HG02884 (cell line): ENCODE results near the gene C1orf21.
A peak's percentile ranks its signal among the peaks of the same experiment; 100 is the strongest.

ENCODE experiments used
- ATAC-seq: cut with Tn5 transposase; IDR thresholded peaks from one replicate; pipeline ENCODE4 v1.9.1; 2021; ENCODE audit warnings: mild to moderate bottlenecking, moderate library complexity; ENCODE audit not compliant: unreplicated experiment

The C1orf21 gene

DNA sequence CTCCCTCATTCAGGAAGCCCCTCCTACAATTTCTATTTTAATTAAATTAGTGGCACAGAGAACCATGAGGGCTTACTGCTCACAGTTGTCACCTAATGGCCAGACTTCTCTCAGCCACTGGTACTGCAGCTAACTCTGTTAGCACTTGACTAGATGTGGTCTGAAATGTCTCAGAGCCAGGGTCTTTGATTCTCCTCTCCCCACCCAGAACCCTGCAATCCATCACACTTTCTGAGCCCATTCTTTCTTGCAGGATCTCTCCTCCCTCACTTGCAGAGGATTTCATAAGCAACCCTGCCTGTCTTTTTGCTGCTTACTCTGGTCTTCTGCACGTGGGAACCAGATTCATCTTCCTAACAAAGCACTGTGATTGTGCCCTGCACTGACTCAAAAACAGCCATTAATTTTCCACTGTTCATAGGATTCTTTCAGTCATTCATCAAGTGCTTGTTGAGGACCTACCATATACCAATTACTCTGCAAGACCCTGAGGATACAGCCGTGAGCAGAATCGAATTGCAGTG, 259.4 kb downstream of the C1orf21 start:
- no peak for ATAC-seq

- ATAC-seq, result no peak
Measured at GRCh38 chr1:184646824-184647223, 260.0 kb downstream of the C1orf21 start.

GRCh38 chr1:184647471-184647870, 260.6 kb downstream of the C1orf21 start:
- ATAC-seq, result no peak

DNA sequence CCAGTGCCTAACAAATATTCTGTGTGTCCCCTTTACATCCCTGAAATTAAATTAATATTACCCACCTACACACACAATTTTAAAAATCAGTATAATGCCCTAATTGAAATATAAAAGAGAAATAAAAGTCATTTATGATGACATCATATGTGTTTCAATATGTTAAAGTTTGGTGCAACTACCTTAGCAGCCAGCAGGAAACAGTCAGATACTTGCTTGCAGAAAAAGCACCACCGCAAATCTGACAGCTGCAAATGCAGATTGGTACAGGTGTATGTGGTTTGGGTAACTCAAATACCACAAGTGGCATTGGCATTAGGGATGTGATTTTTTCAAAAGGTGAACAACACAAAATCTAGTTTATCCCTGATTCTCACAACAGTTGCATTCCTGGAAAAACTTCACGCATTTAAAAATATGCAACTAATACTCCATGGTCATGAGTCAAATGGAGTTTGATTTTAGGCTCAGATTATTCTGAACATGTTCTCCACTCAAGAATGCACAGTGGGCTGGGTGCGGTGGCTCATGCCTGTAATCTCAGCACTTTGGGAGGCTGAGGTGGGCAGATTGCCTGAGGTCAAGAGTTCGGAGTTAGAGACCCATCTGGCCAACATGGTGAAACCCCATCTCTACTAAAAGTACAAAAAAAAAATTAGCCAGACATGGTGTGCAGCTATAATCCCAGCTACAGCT, 261.5 kb downstream of the C1orf21 start:
- ATAC-seq, result no peak

- no peak for ATAC-seq
Measured at GRCh38 chr1:184648856-184649201, 262.0 kb downstream of the C1orf21 start.

DNA sequence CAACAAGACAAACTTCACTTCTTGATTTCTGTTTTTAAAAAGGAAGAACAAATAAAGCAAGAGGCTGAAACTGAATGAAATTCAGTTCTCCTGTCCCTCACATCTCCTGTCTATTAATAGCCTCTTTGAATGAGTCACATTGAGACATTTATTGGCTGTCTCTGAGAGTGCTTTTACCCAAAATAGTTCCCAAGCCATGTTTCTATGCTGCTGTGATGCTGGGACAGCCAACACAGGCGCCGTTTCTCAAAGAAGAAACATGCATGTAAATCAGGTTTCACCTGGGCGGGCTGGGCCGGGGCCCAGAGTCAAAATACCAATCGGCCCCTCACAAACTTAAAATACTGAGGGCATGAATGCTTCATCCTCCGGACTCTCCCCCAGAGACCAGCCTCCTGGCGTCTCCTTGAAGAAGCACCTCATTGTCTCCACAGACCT, 262.6 kb downstream of the C1orf21 start:
- peak; percentile 98 for ATAC-seq

DNA sequence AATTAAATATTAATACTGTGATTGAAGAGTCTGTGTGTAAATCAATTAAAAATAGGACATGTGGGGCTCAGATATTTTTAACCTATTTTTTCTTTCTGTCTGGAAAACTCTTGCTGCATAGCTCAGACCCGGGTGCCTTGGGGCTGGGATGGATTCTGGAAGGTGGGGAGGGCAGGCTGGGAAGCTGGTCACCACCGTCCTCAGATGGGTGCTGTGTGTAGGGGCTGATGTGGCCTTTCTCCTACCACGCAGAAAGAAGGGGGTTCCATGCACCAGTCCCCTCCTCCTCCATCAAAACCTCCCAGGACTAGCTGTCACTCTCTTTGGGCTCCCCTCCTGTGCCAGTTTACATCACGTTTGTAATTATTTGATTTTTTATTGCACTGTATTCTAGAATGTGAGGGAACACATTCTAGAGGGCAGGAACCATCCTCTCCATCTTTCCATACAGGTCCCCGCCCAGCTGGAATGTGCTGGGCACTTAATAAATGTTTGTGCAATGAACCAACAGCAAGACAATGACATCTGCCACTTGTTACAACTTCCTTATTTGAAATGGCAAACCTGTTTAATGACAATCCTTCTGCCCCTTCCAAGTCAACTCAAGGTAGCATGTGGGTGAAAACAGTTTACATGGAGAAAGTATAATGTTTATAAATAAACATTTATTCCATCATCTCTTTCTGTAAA, 263.5 kb downstream of the C1orf21 start:
- no peak for ATAC-seq

DNA sequence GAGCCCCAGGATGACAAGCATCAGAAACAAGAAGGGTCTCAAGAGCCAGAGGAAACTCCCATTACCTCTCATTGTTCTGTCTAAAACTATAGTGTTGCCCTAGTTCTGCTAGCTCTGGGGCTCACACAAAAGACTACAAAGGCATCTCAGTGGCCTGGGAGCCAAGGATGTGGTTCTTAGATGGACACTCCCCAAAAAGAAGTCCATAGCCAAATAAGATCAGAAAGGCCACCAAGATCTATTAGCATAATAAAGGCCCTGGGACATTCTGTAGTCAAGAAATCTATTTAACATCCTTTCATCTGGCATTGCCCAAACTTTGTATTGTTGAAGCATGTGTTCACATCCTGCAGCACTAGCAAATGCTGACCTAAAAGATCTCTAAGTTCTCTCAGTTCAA, 268.4 kb downstream of the C1orf21 start:
- ATAC-seq, result no peak

DNA sequence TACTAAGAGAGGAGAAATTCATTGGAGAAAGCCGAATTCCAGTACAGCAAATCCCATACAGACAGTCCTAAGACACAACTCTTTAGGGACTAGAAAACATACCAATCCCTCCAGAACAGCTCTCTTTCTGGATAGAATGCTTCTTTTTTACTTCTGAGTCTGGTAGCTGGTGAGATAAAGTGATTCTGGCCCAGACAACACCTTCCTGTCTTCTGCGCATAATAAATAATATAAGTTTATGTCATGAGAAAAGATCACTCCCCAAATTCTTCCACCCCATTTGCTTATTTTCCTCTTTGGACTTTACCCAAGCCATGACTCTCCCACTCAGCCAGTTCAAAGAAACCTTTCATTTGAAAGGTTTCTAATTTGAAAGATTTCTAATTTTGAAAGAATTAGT, 269.4 kb downstream of the C1orf21 start:
- ATAC-seq, result no peak

DNA sequence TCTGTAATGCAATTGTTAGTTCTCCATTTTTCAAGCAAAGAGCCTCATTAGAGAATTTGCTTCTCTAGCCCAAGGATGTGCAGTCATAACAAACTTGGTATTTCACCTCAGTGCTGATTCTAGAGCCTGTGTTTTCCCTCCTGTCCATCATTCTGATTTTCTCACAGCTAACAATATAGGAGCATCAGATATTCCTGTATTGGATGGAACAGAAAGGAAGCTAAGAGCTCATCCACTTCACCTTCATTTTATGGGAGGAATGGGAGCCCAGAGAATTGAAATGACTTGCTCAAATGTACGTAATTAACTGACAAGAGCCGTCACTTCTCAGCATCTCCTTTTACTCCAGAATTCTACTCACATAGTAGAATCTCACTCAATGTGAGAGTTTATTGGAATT, 271.2 kb downstream of the C1orf21 start:
- ATAC-seq, result no peak

DNA sequence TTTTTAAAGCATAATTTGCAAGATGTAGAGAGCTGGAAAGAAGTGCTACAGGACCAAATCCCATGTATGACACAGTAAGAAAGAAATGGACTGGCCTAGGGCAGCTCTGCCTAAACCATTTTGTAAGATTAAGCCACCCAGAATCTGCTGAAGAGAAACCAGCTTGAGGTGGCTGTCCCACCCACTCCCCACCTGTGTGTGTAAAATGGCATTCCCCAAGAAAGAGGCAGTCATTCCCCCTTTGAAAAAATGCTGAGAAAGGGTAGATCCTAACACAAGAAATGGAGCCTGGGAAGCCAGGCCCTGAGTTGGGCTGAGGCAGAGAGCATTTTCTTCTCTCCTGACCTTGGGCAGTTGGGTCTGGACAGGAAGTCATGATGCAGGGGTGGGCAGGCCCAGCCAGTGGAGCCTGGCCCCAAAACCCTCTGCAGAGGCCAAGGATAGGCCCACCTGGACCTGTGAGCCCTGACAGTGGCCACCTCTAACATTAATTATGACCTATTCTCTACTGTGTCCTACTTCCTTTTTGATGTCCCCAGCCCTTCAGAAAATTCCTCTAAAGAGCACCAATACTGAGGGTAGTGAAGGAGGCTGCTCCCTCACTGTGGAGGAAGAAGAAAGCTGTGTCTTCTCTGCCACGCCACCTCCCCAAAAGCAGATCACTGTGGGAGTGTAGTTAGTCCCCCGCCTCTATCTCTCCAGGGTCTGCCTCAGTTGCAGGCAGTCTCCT, 273.8 kb downstream of the C1orf21 start:
- no peak for ATAC-seq

DNA sequence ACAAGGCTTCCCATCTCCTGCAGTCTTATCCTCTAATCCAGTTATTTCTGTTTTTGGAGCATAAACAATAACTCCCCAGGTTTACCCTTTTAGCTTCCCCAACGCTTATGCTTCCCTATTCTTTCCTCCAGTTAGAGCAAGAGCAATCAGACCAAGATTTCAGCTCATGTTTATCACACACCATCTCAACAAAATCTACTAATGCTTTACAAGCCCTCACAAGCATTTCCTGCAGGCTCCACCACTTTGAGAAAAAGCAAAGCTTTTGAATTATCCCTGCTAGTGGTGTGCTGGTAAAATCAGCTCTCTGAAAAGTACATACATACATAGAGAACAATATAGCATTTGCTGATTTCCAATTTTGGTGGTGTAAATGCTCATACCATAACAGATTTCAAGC, 275.0 kb downstream of the C1orf21 start:
- ATAC-seq, result no peak

DNA sequence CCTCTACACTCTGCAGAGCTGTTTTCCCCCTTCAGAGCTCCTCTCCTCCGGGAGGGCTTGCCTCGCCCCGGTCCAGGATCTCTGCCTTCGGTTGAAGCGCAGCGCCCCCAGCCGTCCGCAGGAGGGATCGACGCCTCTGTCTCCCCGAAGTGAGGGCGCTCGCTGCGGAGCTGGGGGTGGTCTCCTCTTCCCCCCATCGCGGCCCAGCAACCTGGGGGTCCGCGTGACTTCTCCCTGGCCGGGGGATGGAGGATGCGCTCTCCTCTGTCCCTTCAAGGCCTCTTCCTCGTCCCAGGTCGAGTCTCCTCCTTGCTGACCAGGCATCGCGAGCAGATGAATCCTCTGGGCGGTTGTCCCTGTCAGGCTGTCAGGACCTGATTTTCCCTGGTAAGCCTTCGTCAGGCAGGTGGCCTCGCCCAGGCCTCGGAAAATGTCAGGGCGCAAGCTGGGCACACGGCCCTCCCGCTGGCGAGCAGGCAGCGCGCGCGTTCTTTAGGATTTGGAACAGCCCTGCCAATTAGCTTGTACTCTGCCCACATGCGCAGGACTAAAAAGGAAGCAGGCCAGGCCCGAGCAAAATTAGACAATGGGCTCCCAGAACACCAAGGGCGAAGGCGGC, 277.3 kb downstream of the C1orf21 start:
- ATAC-seq, result no peak

DNA sequence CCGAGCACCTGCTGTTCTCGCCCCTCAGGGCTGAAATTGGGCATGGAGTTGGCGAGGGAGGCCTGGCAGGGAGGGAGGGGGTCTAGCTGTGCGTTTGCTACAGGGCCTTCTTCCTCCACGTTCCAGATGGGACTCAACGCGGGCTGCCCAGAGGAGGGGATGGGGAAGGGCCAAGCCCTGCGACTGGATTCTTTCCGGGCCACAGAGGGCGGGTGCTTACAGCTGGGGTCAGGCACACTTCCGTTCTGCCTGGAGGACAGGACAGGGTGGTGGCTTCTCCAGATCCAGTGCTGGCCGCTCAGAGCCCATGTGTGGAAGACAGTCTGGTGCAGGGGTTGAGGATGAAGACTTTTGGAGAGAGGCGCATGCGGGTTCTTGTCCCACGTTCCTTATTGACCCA, 277.8 kb downstream of the C1orf21 start:
- ATAC-seq, result no peak

- ATAC-seq, result no peak
Measured at GRCh38 chr1:184665360-184665759, 278.5 kb downstream of the C1orf21 start.

- ATAC-seq, result no peak
Measured at GRCh38 chr1:184669391-184669790, 282.6 kb downstream of the C1orf21 start.

- ATAC-seq, result no peak
Measured at GRCh38 chr1:184672013-184672726, 285.3 kb downstream of the C1orf21 start.

GRCh38 chr1:184673305-184673704, 286.5 kb downstream of the C1orf21 start:
- ATAC-seq, result no peak

DNA sequence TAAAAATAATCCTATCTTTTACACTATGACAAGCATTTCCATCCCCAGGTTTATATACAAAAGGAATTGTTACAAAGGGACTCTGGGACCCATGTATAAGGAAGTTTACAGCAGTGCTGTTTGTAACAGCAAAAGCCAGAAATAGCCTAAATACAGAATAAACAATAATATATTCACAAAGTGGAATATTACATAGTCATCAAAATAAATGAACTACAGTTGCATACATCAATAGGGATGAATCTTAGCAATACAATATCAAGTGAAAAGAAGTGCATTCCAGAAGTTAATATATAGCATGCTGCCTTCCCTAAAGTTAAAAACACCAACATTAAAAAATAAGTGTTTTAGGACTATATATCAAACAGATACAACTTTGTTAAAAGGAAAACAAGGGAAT, 290.5 kb downstream of the C1orf21 start:
- ATAC-seq, result no peak
